Hematopoietic multipotent progenitor cell treated with erythropoietin and hydrocortisone succinate and interleukin-3 and kit ligand, for 15 days (in vitro differentiated cells): ENCODE data around the gene NPBWR2.

Experiments used
- DNase-seq: peaks from one replicate; pipeline ENCODE4 v3.0.0-alpha.2; 2015; ENCODE audit warnings: low spot score

Gene NPBWR2

DNA sequence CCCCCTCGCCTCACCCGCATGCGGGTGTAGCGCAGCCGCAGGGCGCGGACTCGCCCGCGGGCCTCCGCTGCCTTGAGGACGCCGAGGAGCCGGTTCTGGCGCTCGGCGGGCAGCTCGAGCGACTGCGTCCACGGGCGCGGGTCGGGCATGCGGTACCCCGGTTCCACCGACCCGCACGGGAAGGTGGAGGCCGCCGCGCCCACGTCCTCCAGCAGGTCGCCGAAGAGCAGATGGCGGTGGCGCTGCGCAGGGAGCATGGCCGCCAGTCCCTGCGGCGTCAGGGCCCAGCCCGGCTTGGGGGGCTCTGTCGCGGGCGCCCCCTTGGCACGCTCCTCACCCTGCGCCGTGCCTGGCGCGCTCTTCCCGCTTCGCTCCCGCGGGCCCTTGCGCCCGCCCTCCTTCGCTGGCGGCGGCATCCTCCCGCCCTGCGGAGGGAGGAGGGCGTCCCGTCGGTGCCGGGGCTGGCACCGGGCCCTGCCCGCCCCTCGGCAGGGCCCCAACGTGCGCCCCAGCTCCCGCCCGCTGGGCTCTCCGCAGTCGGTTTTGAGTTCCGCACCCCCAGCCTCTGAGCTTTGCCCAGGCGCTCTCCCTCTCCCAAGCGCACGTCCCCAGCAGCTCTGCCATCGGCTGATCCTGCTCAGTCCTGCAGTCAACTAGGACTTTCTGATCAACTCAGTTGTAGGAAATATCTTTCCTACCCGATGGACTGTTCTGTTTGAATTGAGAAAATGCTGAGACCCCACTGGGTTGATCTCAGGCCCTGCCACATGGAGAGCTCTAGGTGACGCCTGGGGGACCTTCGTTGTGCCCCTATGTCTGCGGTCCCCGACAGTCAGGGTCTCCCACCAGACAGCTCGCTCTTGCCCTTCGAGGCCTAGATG, 23.3 kb downstream of the NPBWR2 start, which contains the start of gene LKAAEAR1:
Gene LKAAEAR1, minus strand, starts transcription at position 595 of the 881 bp plus-strand sequence. Its CDS starts 179 bp downstream, at position 416.
- DNase-seq: no peak

DNA sequence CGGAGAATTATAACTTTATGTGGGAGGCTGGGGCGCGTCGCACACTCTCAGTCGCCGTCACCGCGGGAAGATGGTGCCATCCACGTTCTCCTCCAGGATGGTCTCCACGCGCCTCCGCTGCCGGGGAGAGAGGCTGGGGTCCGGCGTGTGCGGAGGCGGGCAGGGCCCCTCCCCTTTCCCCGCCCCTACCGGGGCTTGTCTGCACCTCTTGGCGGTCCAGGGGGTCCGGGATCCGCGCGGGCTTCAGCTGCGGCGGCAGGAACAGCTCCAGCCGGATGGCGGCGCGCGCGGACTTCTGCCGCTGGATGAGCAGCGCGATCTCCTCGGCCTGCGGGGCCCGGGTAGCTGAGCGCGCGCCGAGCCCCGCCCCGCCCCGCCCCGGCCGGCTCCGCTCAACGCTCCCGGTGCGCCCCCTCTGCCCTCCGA, 24.0 kb downstream of the NPBWR2 start:
- no peak for DNase-seq

DNA sequence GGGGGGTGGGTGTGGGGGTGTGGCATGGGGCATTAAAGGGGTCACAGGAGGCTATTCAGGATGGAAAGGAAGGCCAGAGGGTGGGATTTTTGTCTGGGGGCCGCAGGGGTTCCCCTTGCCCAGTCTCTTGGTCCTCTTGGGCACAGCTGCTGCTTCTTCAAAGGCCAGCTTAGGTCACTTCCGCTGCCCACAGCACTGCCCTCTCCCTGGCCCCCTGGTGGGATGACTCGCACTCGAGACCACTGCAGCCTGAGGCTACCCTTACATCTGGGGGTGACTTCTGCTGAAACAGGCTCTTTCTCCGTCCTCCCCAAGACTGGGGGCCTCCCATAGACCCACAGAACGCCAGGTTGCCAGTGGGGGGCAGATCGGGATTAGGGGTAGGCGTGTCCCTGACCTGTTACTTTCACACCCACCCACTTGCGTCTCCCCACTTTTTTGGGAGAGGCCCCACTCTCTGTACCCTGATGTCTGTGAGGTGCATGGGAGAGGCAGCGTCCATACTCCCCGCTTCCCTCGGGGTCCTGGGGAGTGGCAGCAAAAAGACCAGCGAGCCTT, 24.5 kb downstream of the NPBWR2 start:
- DNase-seq: no peak

DNA sequence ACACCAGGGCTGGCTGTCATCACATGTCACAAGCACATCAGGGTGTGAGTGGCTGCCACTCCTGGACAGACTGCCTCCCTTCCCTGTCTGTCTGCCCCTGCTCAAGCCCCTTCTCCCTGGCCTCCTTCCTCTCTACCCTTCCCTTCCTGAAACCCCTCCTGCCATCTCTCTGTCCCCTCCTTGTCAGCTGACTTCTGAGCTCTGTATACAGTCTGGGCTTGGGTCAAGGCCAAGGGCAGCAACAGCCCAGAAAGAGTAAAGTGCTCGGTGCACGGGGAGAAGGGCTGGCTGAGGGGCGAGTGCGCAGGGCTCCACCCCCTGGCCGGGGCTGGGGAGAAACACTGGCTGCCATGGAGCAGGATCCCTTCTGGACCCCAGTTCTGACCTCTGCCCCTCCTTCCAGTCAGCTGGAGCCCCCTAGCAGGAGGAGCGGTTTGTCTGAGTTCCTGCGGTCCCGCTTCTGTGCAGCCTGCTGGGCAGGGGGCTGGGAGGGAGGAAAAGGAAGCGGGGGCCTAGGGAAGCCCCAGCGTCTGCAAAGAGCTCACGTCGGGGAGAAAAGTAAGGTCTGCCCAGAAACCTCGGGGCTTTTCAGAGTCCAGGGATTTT, 25.1 kb downstream of the NPBWR2 start:
- DNase-seq: no peak

DNA sequence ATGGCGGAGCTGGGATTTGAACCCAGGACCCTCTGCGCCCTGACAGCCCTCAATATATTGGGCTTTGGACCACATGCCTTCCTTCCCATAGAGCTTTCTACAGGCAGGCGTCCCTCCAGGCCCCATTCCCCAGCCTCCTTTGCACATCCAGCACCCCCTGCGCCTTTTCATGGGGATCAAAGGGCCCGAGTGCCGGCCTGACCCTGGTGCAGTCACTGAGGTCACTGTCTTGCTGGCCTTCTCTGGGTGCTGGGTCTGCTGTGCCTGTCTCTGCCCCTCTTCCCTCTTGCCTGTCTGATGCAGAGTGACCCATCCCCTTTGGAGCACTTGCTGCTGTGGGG, 25.8 kb downstream of the NPBWR2 start:
- no peak for DNase-seq

DNA sequence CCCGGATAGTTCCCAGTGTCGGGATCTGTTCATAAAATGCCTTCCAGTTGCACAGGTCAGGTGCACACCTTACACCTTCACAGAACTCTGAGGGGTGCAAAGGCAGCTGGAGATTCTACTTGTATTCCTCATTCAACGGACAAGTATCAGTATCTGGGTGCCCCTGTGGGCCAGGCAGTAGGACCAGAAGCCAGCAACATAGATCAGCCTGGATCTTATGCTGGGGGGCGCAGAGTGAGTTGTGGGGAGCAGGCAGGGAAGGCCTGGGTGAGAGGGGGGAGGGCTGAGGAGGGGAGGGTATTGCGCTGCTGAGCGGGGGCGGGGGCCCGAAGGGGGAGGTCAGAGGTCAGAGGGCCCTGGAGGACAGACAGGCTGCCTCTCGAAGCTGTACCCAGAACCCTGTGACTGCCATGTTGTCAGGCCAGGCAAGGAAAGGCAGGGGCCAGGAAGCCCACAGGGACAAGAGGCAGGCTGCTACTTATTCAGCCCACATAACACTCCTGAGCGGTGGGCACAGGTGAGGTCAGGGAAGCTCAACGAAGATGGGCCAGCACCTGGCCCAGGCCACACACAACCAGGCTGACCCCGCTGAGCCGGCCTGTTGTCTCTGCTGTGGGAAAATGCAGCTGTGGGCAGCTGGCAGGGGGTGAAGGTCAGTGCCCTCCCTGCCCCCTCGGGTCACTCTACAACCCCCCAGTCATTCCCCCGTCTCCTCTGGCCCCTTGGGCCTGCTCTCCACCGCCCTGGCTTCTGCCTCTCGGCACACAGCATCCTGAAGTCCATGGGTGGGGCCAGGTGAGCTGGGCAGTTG, 26.3 kb downstream of the NPBWR2 start:
- DNase-seq: no peak

DNA sequence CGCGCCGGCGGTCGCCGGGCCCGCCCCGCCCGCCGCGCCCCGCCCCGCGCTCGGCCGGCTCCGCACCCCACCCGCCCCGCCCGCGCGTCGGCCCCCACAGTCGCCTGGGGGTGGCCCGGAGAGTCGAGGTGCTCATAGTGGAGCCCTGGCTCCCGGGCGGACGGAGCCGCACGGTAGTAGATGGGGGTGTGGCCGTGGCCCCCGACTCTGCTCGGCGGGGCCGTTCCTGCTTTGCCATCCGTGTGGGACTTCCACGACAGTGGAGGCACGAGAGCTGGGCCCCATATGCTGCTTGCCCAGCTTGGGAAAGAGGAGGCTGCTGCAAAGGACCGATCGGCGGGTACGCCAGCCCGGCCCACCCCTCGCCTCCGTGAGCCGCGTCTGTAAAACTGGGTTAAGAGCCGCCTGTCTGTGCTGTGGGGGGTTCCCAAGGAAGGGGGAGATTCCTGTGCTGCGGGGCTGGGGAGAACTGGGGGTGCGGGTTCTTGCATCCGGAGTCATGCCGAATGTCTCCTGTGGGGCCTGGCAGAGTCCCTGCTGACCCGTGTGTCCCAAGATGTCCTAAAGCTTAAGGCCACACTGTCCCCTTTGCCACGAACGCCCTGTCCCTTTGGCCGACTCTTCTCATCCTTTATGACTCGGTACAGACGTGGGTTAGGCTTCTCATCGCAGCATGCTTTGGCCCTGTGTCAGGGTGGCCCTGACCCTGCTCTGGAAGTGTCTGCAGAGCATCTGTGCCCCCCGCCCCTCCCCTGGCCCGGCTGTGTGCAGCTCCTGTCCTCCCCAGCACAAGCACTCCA, 27.2 kb downstream of the NPBWR2 start, which contains the start of gene OPRL1:
Gene OPRL1, plus strand, starts transcription at position 70 of the 800 bp plus-strand sequence. CDS start 12,639 bp downstream, outside the sequence.
- DNase-seq: no peak

DNA sequence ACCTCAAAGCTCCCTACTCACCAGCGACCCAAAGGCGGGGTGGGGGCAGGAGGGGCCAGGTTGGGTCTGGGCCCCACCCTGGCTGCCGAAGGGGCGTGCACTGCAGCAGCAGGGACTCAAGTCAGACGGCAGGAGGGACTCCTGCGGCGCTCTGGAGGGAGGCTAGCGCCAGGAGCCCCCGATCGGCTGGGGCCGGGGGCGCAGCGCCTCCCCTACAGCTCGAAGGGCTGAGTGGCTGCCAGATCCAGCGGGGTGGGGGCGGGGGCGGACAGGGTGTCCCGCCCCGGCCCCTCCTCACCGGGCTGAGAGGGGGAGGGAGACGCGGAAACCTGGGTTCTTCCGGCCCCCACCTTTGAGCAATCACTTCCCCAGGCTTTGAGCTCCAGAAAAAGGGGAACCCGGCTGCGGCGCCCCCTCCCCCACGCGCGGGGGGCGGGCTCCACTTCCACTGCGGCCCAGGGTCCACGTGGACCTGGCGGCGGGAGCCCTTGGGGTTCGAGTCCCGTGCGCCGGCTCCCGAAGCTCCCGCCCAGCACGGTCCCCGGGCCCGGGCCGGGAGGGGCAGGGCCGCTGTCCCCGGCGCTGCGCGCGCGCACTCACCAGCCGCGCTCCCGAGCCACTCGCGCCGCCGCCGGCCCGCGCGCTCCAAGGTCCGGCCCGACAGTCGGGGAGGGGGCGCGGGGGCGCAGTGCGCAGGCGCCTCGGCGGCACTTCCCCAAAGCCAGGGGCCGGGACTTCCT, 27.9 kb downstream of the NPBWR2 start, which contains the start of gene RGS19:
Gene RGS19, minus strand, starts transcription at position 246 of the 740 bp plus-strand sequence. CDS start 2,632 bp downstream, outside the sequence.
- no peak for DNase-seq

DNA sequence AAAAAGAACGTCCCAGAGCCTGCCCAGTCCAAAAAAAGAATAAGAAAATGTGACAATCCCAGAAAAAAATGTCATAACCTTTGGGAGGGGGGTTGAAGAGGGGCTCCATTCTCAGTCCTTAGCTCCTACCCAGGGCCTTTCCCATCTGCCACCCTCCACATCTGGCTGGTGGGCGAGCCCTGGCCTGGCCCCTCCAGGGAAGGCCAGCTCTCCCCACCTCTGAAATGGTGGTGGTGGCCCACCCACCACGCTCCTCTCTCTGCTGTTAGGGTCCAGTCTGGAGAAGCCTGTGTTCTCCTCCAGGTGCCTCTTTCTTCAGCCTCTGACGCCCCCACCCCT, 28.5 kb downstream of the NPBWR2 start:
- DNase-seq: no peak

DNA sequence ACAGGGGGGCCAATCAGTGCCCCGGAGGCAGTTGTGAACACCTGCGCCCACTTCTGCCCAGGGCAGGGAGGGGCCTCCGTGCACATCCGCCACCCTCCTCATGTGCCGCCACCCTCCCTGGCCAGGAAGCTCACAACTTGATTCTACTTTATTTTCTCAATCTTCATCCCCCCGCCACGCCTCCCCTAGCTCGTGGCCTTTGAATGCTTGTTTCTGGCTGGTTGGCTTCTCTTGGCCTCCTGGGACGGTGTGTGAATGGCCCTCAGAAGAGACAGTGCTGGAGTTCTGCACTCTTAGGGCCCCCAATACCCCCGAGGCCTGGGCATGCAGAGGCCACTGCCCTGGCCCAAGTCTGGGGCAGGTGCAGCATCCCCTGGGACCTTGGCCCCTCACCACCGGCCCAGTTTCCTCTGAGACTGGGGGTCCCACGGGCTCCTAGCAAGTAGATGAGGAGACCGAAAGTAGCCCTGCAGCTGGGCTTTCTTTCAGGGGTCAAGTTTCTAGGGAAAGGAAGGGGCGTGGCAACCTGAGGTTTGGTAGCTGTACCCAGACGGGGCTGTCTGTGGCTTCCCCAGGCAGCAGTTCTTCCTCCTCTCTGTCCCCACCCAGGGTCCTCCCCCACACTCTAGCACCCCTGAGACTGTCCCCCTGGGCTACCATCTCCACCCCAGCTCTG, 29.4 kb downstream of the NPBWR2 start:
- DNase-seq: no peak

DNA sequence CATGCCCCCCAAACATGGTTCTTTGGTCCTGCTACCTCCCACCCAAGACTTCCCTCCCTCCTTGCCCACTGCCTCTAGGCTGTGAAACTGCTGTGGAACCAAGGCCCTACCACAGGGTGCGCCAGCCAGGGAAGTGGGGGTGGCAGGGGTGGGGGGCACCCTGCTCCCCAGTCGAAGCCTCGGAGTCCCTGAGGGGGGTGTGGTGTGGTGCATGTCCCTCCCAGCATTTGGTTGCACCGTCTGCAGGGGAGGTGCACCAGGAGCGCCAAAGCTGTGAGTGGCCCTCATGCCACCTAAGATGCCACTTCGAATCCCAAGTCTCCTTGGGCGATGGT, 29.9 kb downstream of the NPBWR2 start:
- no peak for DNase-seq

DNA sequence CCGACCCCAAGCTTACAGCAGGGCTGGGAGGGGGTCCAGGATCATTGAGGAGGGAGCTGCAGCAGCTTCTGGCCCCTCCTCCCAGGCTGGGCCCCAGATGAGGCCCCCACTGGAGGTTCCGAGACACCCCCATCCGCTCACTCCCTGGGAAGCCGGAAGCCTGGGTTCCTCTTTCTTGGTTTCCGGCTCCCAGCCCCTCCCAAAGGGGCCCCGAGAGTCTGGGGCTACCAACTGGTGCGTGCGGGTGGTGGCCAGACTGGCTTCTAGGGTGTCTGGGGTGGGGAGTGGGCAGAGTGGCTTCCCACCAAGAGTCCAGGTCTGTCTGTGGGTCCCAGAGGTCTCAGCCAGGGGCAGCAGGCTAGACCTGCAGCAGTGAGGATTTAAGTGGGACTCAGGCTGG, 30.3 kb downstream of the NPBWR2 start:
- DNase-seq: no peak

DNA sequence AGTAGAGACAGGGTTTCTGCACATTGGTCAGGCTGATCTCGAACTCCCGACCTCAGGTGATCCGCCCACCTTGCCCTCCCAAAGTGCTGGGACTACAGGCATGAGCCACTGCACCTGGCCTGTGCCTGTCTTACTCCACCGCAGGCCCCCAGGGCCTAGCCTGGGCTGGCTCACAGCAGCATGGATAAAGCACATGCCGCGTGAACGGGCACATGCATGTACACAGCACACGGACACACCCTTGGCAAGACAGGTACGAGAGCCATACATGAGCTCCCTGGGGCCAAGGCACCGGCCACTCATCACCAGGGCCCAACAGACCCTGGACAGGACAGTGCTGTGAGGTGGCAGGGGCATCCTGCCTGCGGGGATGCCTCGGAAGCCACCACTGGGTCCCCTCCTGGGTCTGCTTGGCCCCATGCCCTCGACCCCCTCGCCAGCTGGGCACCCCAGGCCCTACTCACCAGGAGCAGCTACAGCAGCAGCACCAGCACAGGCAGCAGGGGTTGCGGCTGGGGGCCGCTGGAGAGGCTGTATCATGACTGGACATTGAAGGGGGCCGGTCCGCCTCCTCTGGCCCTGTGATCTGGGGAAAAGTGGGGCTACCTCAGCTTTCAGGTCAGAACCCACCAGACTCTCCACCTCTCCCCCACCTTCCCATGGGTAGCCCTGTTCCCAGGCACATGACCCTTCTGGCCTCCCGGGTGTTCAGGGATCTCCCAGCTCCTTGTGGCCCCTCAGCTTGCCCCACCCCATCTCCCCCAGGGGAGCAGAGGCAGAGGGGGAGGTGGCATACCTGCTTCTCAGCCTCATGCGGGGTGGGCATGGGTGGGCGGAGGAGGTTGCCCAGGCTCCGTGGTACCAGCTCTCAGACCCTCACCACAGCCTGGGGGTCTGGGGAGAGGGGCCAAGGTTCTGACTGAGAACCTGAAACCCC, 31.0 kb downstream of the NPBWR2 start:
- DNase-seq: no peak

DNA sequence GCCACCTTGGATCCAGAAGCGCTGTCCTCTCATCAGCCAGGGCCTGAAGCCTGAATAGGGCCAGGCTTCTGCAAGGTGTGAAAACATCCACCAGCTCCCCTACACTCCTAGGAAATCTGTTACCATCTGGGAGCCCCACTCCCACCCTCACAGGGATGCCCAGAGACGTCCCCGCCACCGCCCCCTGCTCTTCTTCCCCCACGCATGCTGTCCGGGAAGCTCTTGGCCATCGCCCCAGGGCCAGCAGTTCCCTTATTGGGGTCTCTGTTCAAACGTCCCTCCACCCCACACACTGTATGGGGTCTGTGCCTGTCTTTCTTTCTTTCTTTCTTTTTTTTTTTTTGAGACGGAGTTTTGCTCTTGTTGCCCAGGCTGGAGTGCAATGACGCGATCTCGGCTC, 31.8 kb downstream of the NPBWR2 start:
- no peak for DNase-seq

DNA sequence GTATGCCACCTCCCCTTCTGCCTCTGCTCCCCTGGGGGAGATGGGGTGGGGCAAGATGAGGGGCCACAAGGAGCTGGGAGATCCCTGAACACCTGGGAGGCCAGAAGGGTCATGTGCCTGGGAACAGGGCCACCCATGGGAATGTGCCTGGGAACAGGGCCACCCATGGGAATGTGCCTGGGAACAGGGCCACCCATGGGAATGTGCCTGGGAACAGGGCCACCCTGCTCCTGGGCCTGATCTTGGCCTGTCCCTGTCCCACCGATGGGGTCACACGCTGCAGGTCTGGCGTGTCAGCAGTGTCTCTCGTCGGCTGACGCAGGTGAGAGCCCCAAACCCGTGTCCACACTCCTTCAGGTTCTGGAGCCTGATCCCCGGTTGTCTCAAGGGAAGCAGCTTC, 32.4 kb downstream of the NPBWR2 start:
- no peak for DNase-seq

DNA sequence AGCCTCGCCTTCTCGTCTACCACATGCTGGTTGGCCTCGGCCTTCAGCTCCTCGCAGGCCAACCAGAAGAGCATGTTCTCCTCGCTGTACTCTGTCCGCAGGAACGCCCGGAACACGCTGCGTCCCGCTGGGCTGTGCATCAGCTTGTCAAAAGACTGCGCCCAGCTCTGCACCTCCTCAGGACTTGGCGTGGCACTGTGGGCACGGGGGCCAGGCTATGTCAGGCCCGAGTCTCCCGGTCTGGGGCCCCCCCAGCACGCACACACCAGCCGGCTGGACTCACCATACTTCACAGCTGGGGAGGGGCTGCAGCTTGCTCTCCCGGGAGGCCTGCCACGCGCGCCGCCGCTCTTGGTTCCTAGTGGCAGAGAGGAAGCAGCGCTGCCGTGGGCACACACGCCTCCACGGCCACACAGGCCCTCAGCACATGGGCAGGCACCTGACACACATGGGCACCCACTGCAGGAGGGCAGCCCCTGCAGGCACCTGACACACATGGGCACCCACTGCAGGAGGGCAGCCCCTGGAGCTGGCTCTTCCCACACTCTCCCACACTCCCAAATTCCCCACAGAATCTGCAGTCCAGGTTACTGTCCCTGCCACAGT, 33.1 kb downstream of the NPBWR2 start:
- no peak for DNase-seq

DNA sequence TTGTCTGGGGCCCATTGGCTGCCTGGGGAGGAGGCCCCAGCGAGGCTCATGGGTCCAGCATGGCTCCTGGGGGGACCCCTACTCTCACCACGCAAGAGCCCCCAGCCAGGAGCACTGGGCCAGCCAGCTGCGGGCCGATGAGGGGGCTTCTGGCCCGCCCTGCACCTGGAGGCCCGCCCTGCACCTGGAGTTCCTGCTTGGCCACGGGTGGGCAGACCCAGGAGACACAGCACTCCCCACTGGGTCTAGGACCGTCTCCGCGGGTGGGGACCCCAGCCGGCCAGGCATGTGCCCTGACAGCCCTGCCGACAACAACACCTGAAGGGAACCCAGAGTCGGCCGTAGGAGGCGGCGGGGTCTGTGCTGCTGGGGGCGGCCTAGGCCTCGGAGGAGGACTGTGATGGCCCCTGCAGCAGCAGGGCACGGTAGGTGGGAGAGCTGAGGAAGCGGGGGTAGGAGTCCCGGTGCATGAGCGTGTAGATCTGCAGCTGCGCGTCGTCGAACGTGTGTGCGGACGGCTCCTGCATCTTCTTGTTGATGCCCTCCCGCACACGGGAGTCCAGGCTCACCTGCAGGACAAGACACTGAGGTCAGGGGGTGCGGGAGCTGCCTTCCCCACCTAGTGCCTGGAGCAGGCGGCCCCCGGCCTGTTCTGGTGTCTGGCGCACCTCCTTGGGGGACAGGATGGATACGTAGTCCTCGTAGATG, 33.7 kb downstream of the NPBWR2 start:
- DNase-seq: no peak

DNA sequence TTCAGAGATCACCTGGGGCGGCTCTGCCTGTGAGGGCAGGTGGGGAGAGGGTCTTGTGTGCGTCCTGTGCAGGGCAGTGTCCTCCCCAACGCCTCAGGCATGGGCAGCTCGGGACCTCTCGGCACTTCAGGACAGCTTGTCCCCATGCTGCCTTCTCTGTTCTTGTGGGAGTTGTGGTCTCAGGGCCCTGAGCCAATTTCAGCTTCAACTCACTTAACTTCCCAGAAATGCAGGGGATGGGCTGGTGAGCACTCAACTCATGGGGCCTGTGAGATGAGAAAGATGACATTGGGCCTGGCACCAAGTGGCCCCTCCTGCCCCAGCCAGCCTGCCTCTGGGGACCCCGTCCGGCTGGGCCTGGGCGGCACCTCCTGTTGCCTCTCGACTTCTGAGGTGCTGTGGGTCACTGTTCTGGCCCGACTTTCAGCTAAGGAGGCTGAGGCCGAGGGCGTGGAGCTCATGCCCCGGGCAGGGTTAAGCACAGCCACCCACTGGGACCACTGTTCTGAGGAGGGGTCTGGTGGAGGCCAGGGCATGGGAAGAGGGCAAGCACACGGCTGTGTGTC, 34.8 kb downstream of the NPBWR2 start:
- no peak for DNase-seq
